Tibial nerve (tissue), 4 donors: ENCODE results near the gene KCNK6. TPM values are rescaled to one million over a fixed set of nuclear protein-coding genes. Genes with fewer than 3 reads are reported as not detected.

Experiments used
- DNase-seq, 2 donors: peaks; one replicate each; pipeline ENCODE4 v3.0.0-alpha.2; 2019; ENCODE audit warnings: low spot score in 2 of 2
- H3K27ac ChIP-seq, 4 donors: fragments of 200-600 bp; sonication (generic) in 3 of 4; one replicate each; pipeline ENCODE4 v1.5.1; 2017 to 2019; ENCODE audit warnings: mild to moderate bottlenecking in 1 of 4
- H3K27me3 ChIP-seq, 2 donors: fragments of 200-600 bp; sonication (generic) in 1 of 2; one replicate each; pipeline versions ENCODE4 v1.5.1 to v1.6.0; 2017 to 2019
- H3K36me3 ChIP-seq, 3 donors: fragments of 200-600 bp; sonication (generic); one replicate each; pipeline ENCODE4 v1.5.1; 2018 to 2019
- H3K4me1 ChIP-seq, 4 donors: fragments of 200-600 bp; sonication (generic) in 3 of 4; one replicate each; pipeline ENCODE4 v1.5.1; 2017 to 2019
- H3K4me3 ChIP-seq, 4 donors: fragments of 200-600 bp; sonication (generic) in 3 of 4; one replicate each; pipeline ENCODE4 v1.5.1; 2017 to 2019; ENCODE audit warnings: mild to moderate bottlenecking in 1 of 4, moderate library complexity in 1 of 4
- H3K9me3 ChIP-seq, 4 donors: fragments of 200-600 bp; sonication (generic) in 3 of 4; one replicate each; pipeline ENCODE4 v1.5.1; 2017 to 2019
- CTCF ChIP-seq, 5 experiments: fragments of 200-600 bp in 3 of 5; fragments of 450-650 bp in 2 of 5; sonication (generic) in 3 of 5; IDR thresholded peaks; one replicate each; pipeline ENCODE4 v1.5.1; 2016 to 2019; ENCODE audit warnings: antibody characterized with exemption in 5 of 5, mild to moderate bottlenecking in 3 of 5, moderate library complexity in 2 of 5
- EP300 ChIP-seq, 2 donors: sonication (generic); formaldehyde crosslinking; IDR thresholded peaks; one replicate each; pipeline ENCODE4 v1.6.1; 2017; ENCODE audit warnings: antibody characterized with exemption in 2 of 2, mild to moderate bottlenecking in 1 of 2
- POLR2A ChIP-seq, 2 donors: fragments of 450-650 bp; IDR thresholded peaks; one replicate each; pipeline ENCODE4 v1.6.1; 2017; ENCODE audit warnings: antibody characterized with exemption in 2 of 2, mild to moderate bottlenecking in 2 of 2, moderate library complexity in 2 of 2
- WGBS, 2 donors: methylation state at CpG; one replicate each; pipeline ENCODE4 v1.1.5; 2018; 5-methylcytosine and 5-hydroxymethylcytosine counted together
- total RNA-seq, 4 donors: library from RNA; depleted of rRNA; stranded (reverse); fragments of >200 nt; gene quantifications; one replicate each; pipeline ENCODE4 v1.1.0, GENCODE V29; 2016

Gene KCNK6
- total RNA-seq, 4 donors from 2014 or later = 2.6 to 5.4 (median 3.3) TPM

GRCh38 chr19:38281811-38282566, 37.7 kb upstream of the KCNK6 start:
- no peaks in the 10 kb centered on the region for H3K36me3 ChIP-seq
- DNase-seq = no peak
- no peaks in the 10 kb centered on the region for H3K9me3 ChIP-seq
- WGBS, 2 donors = 74 to 78% methylated on average over 7 of the region's 7 CpGs
- H3K4me1 ChIP-seq = peaks cover 0 to 25% (median 10%) of the 10 kb centered on the region in 4 donors
- H3K4me3 ChIP-seq = no peak overlapping the region
- TF ChIP-seq CTCF (IDR thresholded peaks at IDR 0.05) (no peak), POLR2A (IDR thresholded peaks at IDR 0.05) (no peak), EP300 (IDR thresholded peaks at IDR 0.05) (no peak)
- no peaks in the 10 kb centered on the region for H3K27me3 ChIP-seq
- no peak overlapping the region for H3K27ac ChIP-seq

- WGBS, 2 donors = 84 to 85% methylated on average over 8 of the region's 8 CpGs
- no peaks in the 10 kb centered on the region for H3K27me3 ChIP-seq
- no peaks in the 10 kb centered on the region for H3K36me3 ChIP-seq
- no peaks in the 10 kb centered on the region for H3K9me3 ChIP-seq
- no peak overlapping the region for H3K27ac ChIP-seq
- no peak for DNase-seq
- peaks cover 0 to 20% (median 7%) of the 10 kb centered on the region in 4 donors for H3K4me1 ChIP-seq
- TF ChIP-seq EP300 (IDR thresholded peaks at IDR 0.05) = no peak
- no peak for TF ChIP-seq CTCF (IDR thresholded peaks at IDR 0.05)
- TF ChIP-seq POLR2A (IDR thresholded peaks at IDR 0.05) = no peak
- H3K4me3 ChIP-seq = no peak overlapping the region
Measured at GRCh38 chr19:38283271-38283670, 36.4 kb upstream of the KCNK6 start.

GRCh38 chr19:38284422-38284821, 35.2 kb upstream of the KCNK6 start:
- peaks cover 0 to 12% (median 5%) of the 10 kb centered on the region in 4 donors for H3K4me1 ChIP-seq
- no peaks in the 10 kb centered on the region for H3K27me3 ChIP-seq
- H3K36me3 ChIP-seq = no peaks in the 10 kb centered on the region
- WGBS, 2 donors = 51 to 53% methylated on average over 7 of the region's 7 CpGs
- peak overlapping the region in 2 of 4 donors; percentile 5 to 26 for H3K27ac ChIP-seq
- no peaks in the 10 kb centered on the region for H3K9me3 ChIP-seq
- TF ChIP-seq POLR2A (IDR thresholded peaks at IDR 0.05) (no peak), CTCF (IDR thresholded peaks at IDR 0.05) (no peak), EP300 (IDR thresholded peaks at IDR 0.05) (peak in 1 of 2 donors; percentile 23)
- H3K4me3 ChIP-seq = no peak overlapping the region
- no peak for DNase-seq

DNA sequence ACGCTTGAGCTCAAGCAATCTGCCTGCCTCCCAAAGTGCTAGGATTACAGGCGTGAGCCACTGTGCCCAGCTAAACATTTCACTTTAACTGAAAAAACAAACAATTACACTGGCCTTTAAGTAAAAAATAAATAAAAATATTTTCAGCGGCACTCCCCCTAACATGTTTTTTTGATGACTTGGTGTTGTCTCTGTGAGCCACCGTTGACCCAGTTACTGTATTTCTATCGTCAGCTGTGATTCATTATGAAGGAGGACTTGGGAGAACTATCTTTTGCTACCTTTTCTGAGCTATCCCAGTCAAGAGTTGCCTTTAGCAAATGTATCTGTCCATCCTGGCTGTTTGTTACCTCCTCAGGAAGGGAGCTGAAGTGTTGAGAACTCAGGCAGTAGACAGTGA, 34.1 kb upstream of the KCNK6 start:
- H3K9me3 ChIP-seq = no peaks in the 10 kb centered on the region
- peaks cover 0 to 6% (median 0%) of the 10 kb centered on the region in 3 donors for H3K36me3 ChIP-seq
- TF ChIP-seq EP300 (IDR thresholded peaks at IDR 0.05) (no peak), POLR2A (IDR thresholded peaks at IDR 0.05) (no peak), CTCF (IDR thresholded peaks at IDR 0.05) (no peak)
- DNase-seq = no peak
- no peak overlapping the region for H3K4me3 ChIP-seq
- WGBS, 2 donors = 76 to 82% methylated on average over 5 of the region's 5 CpGs
- no peaks in the 10 kb centered on the region for H3K27me3 ChIP-seq
- peaks cover 0 to 11% (median 5%) of the 10 kb centered on the region in 4 donors for H3K4me1 ChIP-seq
- no peak overlapping the region for H3K27ac ChIP-seq

DNA sequence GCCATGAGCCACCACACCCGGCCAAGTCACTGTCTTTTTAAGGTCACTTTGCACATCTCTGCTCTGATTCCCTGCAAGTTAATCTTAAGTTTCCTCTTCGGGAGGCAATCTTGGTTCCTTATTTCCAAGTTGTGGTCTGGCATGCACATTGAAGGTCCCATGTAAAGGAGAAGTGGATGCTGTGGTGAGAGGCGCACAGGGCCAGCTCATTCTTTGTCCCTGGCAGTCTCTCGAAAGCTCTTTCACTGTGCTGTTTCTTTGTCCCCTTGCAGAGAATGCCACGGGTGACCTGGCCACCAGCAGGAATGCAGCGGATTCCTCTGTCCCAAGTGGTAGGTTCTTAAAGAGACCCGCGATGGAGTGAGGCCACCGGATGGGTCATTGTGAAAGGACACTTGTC, 32.0 kb upstream of the KCNK6 start:
- Histone ChIP-seq H3K27me3 (no peaks in the 10 kb centered on the region), H3K4me1 (peaks cover 0 to 11% (median 5%) of the 10 kb centered on the region in 4 donors), H3K36me3 (peaks cover 0 to 8% (median 0%) of the 10 kb centered on the region in 3 donors), H3K4me3 (no peak overlapping the region), H3K9me3 (no peaks in the 10 kb centered on the region), H3K27ac (peak overlapping the region in 2 of 4 donors; percentile 8 to 30)
- DNase-seq = no peak
- TF ChIP-seq POLR2A (IDR thresholded peaks at IDR 0.05) = no peak
- TF ChIP-seq EP300 (IDR thresholded peaks at IDR 0.05) = peak in 1 of 2 donors; percentile 28
- no peak for TF ChIP-seq CTCF (IDR thresholded peaks at IDR 0.05)
- WGBS, 2 donors = 40 to 63% methylated on average over 8 to 9 of the region's 9 CpGs
